ENCODE results near the gene CSNK2A1.

The CSNK2A1 gene

GRCh38 chr20:563187-563586 is 19.6 kb upstream of the CSNK2A1 start:
- no peak overlapping the region for H3K27ac ChIP-seq
- TF ChIP-seq CTCF (IDR thresholded peaks at IDR 0.05) (no peak), ZFX (IDR thresholded peaks at IDR 0.05; ENCODE audit: borderline replicate concordance) (no peak)

- TF ChIP-seq CTCF (IDR thresholded peaks at IDR 0.05) = no peak
- no peak for TF ChIP-seq ZFX (IDR thresholded peaks at IDR 0.05; ENCODE audit: borderline replicate concordance)
These were observed 18.8 kb upstream of the CSNK2A1 start for GRCh38 chr20:562232-562897.

GRCh38 chr20:561437-562231 is 18.0 kb upstream of the CSNK2A1 start:
- H3K27ac ChIP-seq = no peak overlapping the region
- TF ChIP-seq CTCF (IDR thresholded peaks at IDR 0.05) (peak; percentile 95), ZFX (IDR thresholded peaks at IDR 0.05; ENCODE audit: borderline replicate concordance) (no peak)

More at GRCh38 chr20:562232-562897, 18.8 kb upstream of the CSNK2A1 start:
- H3K27ac ChIP-seq = no peak overlapping the region

- no peak for TF ChIP-seq CTCF (IDR thresholded peaks at IDR 0.05)
- no peak overlapping the region for H3K27ac ChIP-seq
These were observed 17.1 kb upstream of the CSNK2A1 start for GRCh38 chr20:560680-561079.

GRCh38 chr20:558117-558516 is 14.5 kb upstream of the CSNK2A1 start:
- TF ChIP-seq CTCF (IDR thresholded peaks at IDR 0.05) (no peak), ZFX (IDR thresholded peaks at IDR 0.05; ENCODE audit: borderline replicate concordance) (no peak)

GRCh38 chr20:556984-557383 is 13.4 kb upstream of the CSNK2A1 start:
- no peak overlapping the region for H3K27ac ChIP-seq

More at GRCh38 chr20:558117-558516, 14.5 kb upstream of the CSNK2A1 start:
- no peak overlapping the region for H3K27ac ChIP-seq

More at GRCh38 chr20:556984-557383, 13.4 kb upstream of the CSNK2A1 start:
- no peak for TF ChIP-seq CTCF (IDR thresholded peaks at IDR 0.05)
- no peak for TF ChIP-seq ZFX (IDR thresholded peaks at IDR 0.05; ENCODE audit: borderline replicate concordance)

Data from 22Rv1 (cell line).